Measurements from ENCODE around the gene ZFP3. TPM values are rescaled to one million over a fixed set of nuclear protein-coding genes. Genes with fewer than 3 reads are reported as not detected.
"Not testable (repeated sequence)": the region's sequence is repeated elsewhere in the genome, so short reads cannot be mapped to it uniquely, and the experiment has no call there.

Gene ZFP3
- 10 to 100 TPM; 13.7 to 16.9 (median 15.0) TPM for polyA plus RNA-seq (ENCODE audit: insufficient read length in 3 of 3)
- long read RNA-seq, donor 1, full-length matches to known transcripts, result 4 of 4 reads
- long read RNA-seq, donor 1, partial matches to known transcripts, result 0 of 4 reads
- long read RNA-seq, donor 1, other reads (novel, unspliced or antisense), result 0 of 4 reads
- long read RNA-seq, donor 2, full-length matches to known transcripts, result 5 of 5 reads
- long read RNA-seq, donor 2, partial matches to known transcripts, result 0 of 5 reads
- long read RNA-seq, donor 2, other reads (novel, unspliced or antisense), result 0 of 5 reads
- long read RNA-seq, donor 3, full-length matches to known transcripts, result 1 of 1 reads
- long read RNA-seq, donor 3, partial matches to known transcripts, result 0 of 1 reads
- long read RNA-seq, donor 3, other reads (novel, unspliced or antisense), result 0 of 1 reads
- long read RNA-seq, donor 4, full-length matches to known transcripts, result 4 of 4 reads
- long read RNA-seq, donor 4, partial matches to known transcripts, result 0 of 4 reads
- long read RNA-seq, donor 4, other reads (novel, unspliced or antisense), result 0 of 4 reads
- long read RNA-seq, donor 5, full-length matches to known transcripts, result 3 of 3 reads
- long read RNA-seq, donor 5, partial matches to known transcripts, result 0 of 3 reads
- long read RNA-seq, donor 5, other reads (novel, unspliced or antisense), result 0 of 3 reads
- long read RNA-seq, donor 6, full-length matches to known transcripts, result 8 of 8 reads
- long read RNA-seq, donor 6, partial matches to known transcripts, result 0 of 8 reads
- long read RNA-seq, donor 6, other reads (novel, unspliced or antisense), result 0 of 8 reads
- long read RNA-seq, donor 7, full-length matches to known transcripts, result 8 of 8 reads
- long read RNA-seq, donor 7, partial matches to known transcripts, result 0 of 8 reads
- long read RNA-seq, donor 7, other reads (novel, unspliced or antisense), result 0 of 8 reads
- long read RNA-seq, donor 8, full-length matches to known transcripts, result 2 of 2 reads
- long read RNA-seq, donor 8, partial matches to known transcripts, result 0 of 2 reads
- long read RNA-seq, donor 8, other reads (novel, unspliced or antisense), result 0 of 2 reads
- long read RNA-seq, donor 9, full-length matches to known transcripts, result 5 of 5 reads
- long read RNA-seq, donor 9, partial matches to known transcripts, result 0 of 5 reads
- long read RNA-seq, donor 9, other reads (novel, unspliced or antisense), result 0 of 5 reads
- long read RNA-seq, donor 10, full-length matches to known transcripts, result 12 of 12 reads
- long read RNA-seq, donor 10, partial matches to known transcripts, result 0 of 12 reads
- long read RNA-seq, donor 10, other reads (novel, unspliced or antisense), result 0 of 12 reads
- long read RNA-seq, donor 11, full-length matches to known transcripts, result 2 of 2 reads
- long read RNA-seq, donor 11, partial matches to known transcripts, result 0 of 2 reads
- long read RNA-seq, donor 11, other reads (novel, unspliced or antisense), result 0 of 2 reads
- long read RNA-seq, donor 12, full-length matches to known transcripts, result 3 of 3 reads
- long read RNA-seq, donor 12, partial matches to known transcripts, result 0 of 3 reads
- long read RNA-seq, donor 12, other reads (novel, unspliced or antisense), result 0 of 3 reads
- long read RNA-seq, donor 13, full-length matches to known transcripts, result 3 of 3 reads
- long read RNA-seq, donor 13, partial matches to known transcripts, result 0 of 3 reads
- long read RNA-seq, donor 13, other reads (novel, unspliced or antisense), result 0 of 3 reads
- long read RNA-seq, donor 14, result 0 reads
- long read RNA-seq, donor 15, result 0 reads
- long read RNA-seq, donor 16, full-length matches to known transcripts, result 2 of 29 reads
- long read RNA-seq, donor 16, partial matches to known transcripts, result 27 of 29 reads
- long read RNA-seq, donor 16, other reads (novel, unspliced or antisense), result 0 of 29 reads

DNA sequence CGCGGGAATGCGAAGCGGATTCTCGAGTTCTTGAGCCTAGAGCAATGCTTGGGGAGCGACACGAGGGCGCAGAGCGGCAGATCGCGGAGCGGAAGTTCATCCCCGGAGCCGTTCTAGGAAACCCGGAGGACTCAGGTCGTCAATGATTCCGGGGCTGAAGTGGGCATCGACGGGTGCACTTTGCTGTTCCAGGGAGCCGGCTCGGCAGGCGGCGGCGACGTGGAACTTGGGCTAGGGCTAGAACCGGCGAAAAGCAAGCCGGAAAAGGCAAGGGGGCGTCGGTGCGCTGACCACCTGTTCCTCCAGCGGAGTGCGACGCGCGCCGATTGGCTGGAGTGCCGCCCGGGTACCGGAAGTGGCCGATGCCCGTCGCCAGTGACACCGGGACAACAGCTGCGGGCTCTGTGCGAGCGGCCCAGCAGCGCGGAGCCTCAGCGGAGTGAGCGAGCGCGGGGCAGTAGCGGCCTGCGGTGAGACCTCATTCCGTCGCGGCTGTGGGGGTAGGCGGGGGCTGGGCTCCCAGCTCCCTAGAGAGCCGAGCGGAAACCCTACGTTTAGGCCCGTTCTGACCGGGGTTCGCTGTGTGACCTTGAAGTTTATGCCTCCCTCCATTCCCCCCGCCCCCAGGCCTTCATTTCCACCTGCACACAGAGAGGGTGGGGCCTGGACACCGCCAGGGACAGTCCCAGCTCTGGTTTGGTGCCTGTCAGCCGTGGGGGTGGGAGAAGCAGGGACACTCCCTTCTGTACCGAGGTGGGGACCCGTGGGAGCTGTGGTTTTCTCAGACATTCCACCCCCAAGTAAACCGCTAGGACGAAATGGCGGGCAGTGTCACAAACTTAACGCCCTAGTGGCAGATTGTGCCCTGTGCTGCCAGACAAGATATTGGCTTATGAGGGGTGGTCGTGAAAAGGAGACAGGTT is at the start of gene ZFP3:
ZFP3 (plus strand) TSS at position 362 of the 923 bp plus-strand sequence. CDS start 13,038 bp downstream, outside the sequence.
- peak; percentile 83 for DNase-seq

- DNase-seq, result not testable (repeated sequence)
These were observed 48.1 kb upstream of the ZFP3 start for GRCh38 chr17:5030168-5030567.

- DNase-seq, result peak; percentile 92
These were observed 46.7 kb upstream of the ZFP3 start for GRCh38 chr17:5031365-5032082.

DNA sequence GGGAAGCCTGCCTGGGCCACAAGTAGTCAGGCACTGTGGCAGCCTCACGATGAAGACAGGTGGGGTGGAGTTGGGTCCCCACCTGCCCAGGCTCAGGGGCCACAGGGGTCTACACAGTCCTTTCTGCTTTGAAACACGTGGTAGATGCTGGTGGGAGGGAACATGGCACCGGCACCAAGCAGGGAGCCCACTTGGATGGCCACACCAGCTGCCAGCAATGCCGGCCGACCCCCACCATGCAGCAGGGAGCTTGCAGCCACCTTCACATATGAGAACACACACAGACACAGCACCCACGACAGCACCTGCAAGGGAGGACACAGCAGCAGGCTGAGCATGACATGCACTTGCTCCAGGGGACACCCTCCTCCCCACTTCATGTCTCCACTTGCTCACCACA is 45.4 kb upstream of the ZFP3 start:
- no peak for DNase-seq

- no peak for DNase-seq
These were observed 44.8 kb upstream of the ZFP3 start for GRCh38 chr17:5033352-5034015.

DNA sequence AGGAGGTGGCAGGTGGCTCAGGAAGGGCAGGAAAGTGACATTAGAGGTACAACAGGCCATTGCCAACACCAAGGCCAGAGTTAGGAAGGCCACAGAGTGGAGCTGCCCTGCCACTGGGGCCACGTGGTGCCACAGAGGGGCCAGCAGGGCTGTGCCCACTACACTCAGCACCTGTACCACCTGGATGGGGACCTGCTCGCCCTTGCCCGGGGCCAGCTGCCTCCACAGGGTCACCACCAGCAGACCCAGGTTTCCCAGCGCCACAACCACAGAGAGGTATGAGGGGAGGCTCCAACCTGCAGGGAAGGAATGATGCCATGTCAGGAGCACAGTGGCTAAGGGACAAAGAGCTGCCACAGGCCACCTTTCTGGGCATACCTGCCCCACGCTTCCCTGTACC is 44.2 kb upstream of the ZFP3 start:
- no peak for DNase-seq

- no peak for DNase-seq
These were observed 43.6 kb upstream of the ZFP3 start for GRCh38 chr17:5034651-5035050.

DNA sequence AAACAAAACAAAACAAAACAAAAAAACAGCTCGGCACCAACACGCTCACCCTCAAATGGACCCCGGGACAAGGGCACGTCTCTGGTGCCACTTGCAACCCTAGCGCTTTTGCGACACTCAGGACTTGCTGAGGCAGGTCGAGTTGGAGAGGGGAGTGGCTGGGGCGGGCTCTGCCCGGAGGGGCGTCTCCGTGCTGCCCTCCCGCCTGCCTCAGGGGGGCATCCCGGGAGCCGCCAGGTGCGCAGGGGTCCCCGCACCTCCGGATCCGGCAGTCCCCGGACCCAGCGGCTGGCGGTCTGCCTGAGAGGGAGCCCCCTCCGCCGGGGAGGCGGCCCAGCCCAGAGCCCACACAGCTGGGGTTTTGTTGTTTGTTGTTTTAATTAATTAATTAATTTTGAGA is 43.0 kb upstream of the ZFP3 start, which contains the start of gene SLC52A1:
SLC52A1 (minus strand) TSS at position 112 of the 400 bp plus-strand sequence. CDS start 820 bp downstream, outside the sequence.
- no peak for DNase-seq

DNA sequence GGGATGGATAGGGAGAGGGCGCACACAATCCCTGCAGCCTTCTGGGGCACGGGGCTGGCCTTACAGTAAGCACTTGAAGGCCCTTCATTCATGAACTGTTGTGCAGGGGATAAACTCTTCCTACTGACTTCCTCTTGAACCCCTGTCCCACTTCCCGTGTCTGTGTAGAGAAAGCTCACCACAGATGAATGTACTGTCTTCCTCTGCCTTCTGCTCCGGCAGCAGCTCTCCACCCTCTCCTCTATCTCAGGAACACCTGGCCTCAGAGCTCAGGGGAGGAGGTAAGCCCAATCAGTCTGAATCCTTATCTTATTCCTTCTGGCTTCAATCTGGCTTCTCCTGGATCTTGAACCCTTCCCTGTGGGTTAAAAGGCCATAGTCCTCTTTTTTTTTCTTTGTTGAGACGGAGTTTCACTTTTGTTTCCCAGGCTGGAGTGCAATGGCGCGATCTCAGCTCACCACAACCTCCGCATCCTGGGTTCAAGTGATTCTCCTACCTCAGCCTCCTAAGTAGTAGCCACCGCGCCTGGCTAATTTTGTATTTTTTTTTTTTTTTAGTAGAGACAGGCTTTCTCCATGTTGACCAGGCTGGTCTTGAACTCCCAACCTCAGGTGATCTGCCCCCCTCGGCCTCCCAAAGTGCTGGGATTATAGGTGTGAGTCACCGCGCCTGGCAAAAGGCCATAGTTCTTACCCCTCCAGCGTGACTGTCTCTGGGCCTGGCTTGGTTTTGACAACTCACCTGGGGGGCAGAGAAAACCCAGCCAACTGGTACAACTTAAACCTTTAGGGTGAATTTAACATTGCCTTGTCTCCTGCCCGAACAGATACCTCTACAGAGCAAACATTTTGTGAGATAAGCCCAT is 35.9 kb upstream of the ZFP3 start:
- no peak for DNase-seq

DNA sequence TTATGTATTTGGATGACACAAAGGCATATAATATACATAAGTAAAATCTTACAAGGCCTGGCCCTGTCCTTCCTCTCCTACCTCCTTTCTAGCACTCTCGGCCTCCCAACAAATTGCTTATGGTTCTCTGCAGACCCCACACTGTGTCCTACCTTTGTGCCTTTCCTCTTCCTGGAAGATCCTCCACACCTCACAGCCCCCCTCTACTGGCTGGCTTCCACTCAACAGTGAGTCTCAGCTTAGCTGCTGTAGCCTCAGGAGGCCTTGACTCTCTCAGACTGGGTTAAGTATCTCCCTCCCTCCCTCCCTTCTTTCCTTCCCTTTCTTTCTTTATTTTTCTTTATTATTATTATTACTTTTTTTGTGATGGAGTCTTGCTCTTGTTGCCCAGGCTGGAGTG is 34.7 kb upstream of the ZFP3 start:
- no peak for DNase-seq

DNA sequence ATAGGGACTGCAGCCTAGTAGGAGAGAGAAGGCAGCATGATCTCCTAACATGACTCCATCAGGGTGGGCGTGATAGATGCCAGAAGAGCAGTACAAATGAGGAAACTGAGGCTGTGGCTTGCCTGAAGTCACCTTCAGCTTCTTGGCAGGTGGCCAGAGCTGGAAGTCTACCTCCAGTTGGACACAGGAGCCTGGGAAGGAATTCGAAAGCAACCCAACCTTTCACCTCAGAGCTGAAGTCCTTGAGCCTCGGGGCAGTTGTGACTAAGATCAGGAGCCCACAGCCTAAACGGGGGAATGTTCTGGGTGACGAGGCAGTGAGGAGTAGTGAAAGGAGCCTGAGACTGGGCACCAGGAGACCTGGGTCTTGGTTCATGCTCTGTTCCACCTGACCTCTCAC is 33.6 kb upstream of the ZFP3 start:
- DNase-seq, result no peak

- DNase-seq, result no peak
These were observed 32.8 kb upstream of the ZFP3 start for GRCh38 chr17:5045496-5045895.

- no peak for DNase-seq
These were observed 30.8 kb upstream of the ZFP3 start for GRCh38 chr17:5047446-5047845.

GRCh38 chr17:5049314-5049841 is 28.9 kb upstream of the ZFP3 start:
- DNase-seq, result no peak

DNA sequence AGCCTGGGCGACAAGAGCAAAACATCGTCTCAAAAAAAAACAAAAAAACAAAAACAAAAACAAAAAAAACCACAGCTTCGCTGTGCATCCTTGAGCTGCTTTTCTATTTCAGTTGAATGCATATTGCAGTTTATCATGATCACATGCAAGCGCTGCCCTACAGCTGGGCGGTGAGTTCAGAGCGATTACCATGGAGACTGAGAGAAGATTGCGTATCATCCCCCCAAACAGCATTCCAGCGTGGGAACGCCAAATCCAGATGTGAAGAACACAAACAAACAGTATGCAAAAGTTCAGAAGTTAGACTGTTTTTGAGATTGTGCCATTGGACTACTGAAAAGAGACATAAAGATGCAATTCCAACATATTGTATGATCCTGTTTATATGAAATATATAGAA is 28.0 kb upstream of the ZFP3 start:
- peak; percentile 35 for DNase-seq

GRCh38 chr17:5055543-5055942 is 22.7 kb upstream of the ZFP3 start:
- DNase-seq, result no peak

DNA sequence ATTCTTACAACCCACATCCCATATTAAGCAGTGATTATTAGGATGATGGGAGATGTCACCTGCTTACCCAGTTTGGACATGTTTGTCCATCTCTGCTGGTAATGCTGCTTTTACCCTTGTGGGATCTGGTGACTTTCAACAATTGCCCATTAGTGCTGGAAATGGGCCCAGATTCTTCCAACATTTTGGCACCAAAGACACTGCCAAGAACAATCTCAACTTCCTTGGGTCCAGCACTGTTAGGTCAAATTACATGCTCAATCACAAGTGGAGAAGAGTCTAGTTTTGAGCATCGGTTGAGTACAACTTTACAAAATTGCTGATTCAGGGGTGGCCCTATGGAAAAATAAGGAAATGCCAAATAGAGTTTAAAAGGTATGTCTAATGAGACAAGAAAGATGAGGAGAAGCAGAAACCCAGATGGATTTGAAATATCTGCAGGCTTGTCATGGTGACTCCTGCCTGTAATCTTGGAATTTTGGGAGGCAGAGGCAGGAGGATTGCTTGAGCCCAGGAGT is 13.0 kb upstream of the ZFP3 start:
- DNase-seq, result no peak
